HCT116 (cell line): ENCODE data around the gene NNAT. TPM values are rescaled to one million over a fixed set of nuclear protein-coding genes. Genes with fewer than 3 reads are reported as not detected.

Source experiments
- ATAC-seq: fragments of 200-7000 bp; cut with Tn5 transposase; 2 replicates; pipeline ENCODE4 v1.9.1; 2020; ENCODE audit warnings: mild to moderate bottlenecking, moderate library complexity
- BruUV-seq: library from RNA; stranded (reverse); fragments of 400-500 nt; replicated peaks from 2 replicates; lab custom pipeline; 2021; lab: Mats Ljungman, UMichigan
- CTCF ChIA-PET: fragments of 300-600 bp; sonication (Branson Sonifier 250); formaldehyde crosslinking; loops from one replicate; lab custom pipeline; 2021; ENCODE audit warnings: antibody characterized with exemption; lab: Charles Lee
- POLR2A ChIA-PET: fragments of 300-600, 350-600 bp; sonication (Branson Sonifier 250); formaldehyde crosslinking; loops from one replicate; lab custom pipeline; 2021; ENCODE audit warnings: antibody characterized with exemption; lab: Charles Lee
- RAD21 ChIA-PET, 2 experiments: fragments of 300-600 bp; sonication (Branson Sonifier 250); formaldehyde crosslinking; loops; one replicate each; lab custom pipeline; 2023; ENCODE audit warnings: low total read pairs in 2 of 2; ENCODE audit not compliant: uncharacterized antibody in 2 of 2, unreplicated experiment in 2 of 2, low non-redundant PET in 1 of 2; lab: Charles Lee
- DNase-seq: peaks from one replicate; pipeline ENCODE4 v3.0.0-alpha.2; 2010; ENCODE audit warnings: low read depth, low spot score
- H2AFZ ChIP-seq: fragments of 200-600 bp; shearing (Covaris generic), sonication (generic); 2 replicates; pipeline ENCODE4 v1.6.1; 2017; ENCODE audit warnings: low read depth, mixed run types, mixed read lengths, antibody characterized with exemption, low read length; ENCODE audit not compliant: poor library complexity, severe bottlenecking
- H3K27ac ChIP-seq: 2 replicates; pipeline ENCODE4 v1.5.1; 2012; ENCODE audit warnings: low read depth, low read length
- H3K27me3 ChIP-seq: fragments of 200-600 bp; sonication (generic); 2 replicates; pipeline ENCODE4 v1.6.1; 2016; ENCODE audit warnings: mixed run types, low read length, mixed read lengths; ENCODE audit not compliant: insufficient read depth
- H3K36me3 ChIP-seq, 2 experiments: fragments of 200-500 bp in 1 of 2; fragments of 200-600 bp in 1 of 2; sonication (Bioruptor generic) in 1 of 2; sonication (generic) in 1 of 2; 2 replicates each; pipeline versions ENCODE4 v1.5.1 to v1.6.1; 2014 to 2016; ENCODE audit warnings: low read length in 2 of 2, inconsistent platforms in 1 of 2, mixed read lengths in 1 of 2, mixed run types in 1 of 2; ENCODE audit not compliant: insufficient read depth in 2 of 2, control insufficient read depth in 1 of 2
- H3K4me1 ChIP-seq, 2 experiments: fragments of 200-600 bp in 1 of 2; sonication (generic) in 1 of 2; 2 replicates each; pipeline versions ENCODE4 v1.5.1 to v1.6.1; 2012 to 2017; ENCODE audit warnings: low read length in 2 of 2, inconsistent platforms in 1 of 2, mild to moderate bottlenecking in 1 of 2, mixed read lengths in 1 of 2, mixed run types in 1 of 2, moderate library complexity in 1 of 2; ENCODE audit not compliant: insufficient read depth in 2 of 2, control insufficient read depth in 1 of 2
- H3K4me2 ChIP-seq: fragments of 200-600 bp; sonication (generic); 2 replicates; pipeline ENCODE4 v1.6.1; 2017; ENCODE audit warnings: mixed run types, low read length, mixed read lengths
- H3K4me3 ChIP-seq, 2 experiments: fragments of 200-600 bp in 1 of 2; sonication (generic) in 1 of 2; replicated peaks in 1 of 2; 2 replicates each; pipeline ENCODE4 v1.5.1; 2011 to 2016; ENCODE audit warnings: low read length in 2 of 2, control low read depth in 1 of 2, low read depth in 1 of 2, mild to moderate bottlenecking in 1 of 2, mixed read lengths in 1 of 2, mixed run types in 1 of 2
- H3K79me2 ChIP-seq: fragments of 200-600 bp; sonication (generic); 2 replicates; pipeline ENCODE4 v1.6.1; 2017; ENCODE audit warnings: mild to moderate bottlenecking, mixed run types, low read length, moderate library complexity, mixed read lengths; ENCODE audit not compliant: insufficient read depth
- H3K9ac ChIP-seq: fragments of 200-600 bp; sonication (generic); 2 replicates; pipeline ENCODE4 v1.6.1; 2016; ENCODE audit warnings: low read length, mixed read lengths
- H3K9me2 ChIP-seq: fragments of 200-600 bp; sonication (generic), shearing (Covaris generic); 2 replicates; pipeline ENCODE4 v1.6.1; 2017; ENCODE audit warnings: mixed run types, mild to moderate bottlenecking, moderate library complexity; ENCODE audit not compliant: insufficient read depth
- H3K9me3 ChIP-seq, 2 experiments: fragments of 200-500 bp in 1 of 2; fragments of 200-600 bp in 1 of 2; sonication (Bioruptor generic) in 1 of 2; sonication (generic) in 1 of 2; 2 replicates each; pipeline ENCODE4 v1.6.1; 2014 to 2017; ENCODE audit warnings: low read length in 2 of 2, mixed read lengths in 2 of 2, inconsistent platforms in 1 of 2, low read depth in 1 of 2, mild to moderate bottlenecking in 1 of 2, mixed run types in 1 of 2, moderate library complexity in 1 of 2; ENCODE audit not compliant: control insufficient read depth in 1 of 2, insufficient read depth in 1 of 2
- H4K20me1 ChIP-seq: fragments of 200-600 bp; sonication (generic), shearing (Covaris generic); 2 replicates; pipeline ENCODE4 v1.6.1; 2017; ENCODE audit warnings: mixed run types, mild to moderate bottlenecking, moderate library complexity; ENCODE audit not compliant: insufficient read depth
- CEBPB ChIP-seq: IDR thresholded peaks from 2 replicates; pipeline ENCODE4 v1.6.1; 2012; ENCODE audit warnings: low read depth
- EGR1 ChIP-seq: IDR thresholded peaks from 2 replicates; pipeline ENCODE4 v1.6.1; 2012; ENCODE audit warnings: low read depth
- ELF1 ChIP-seq: IDR thresholded peaks from 2 replicates; pipeline ENCODE4 v1.6.1; 2012; ENCODE audit warnings: low read depth, borderline replicate concordance
- EZH2phosphoT487 ChIP-seq: fragments of 200-600 bp; IDR thresholded peaks from 2 replicates; pipeline ENCODE4 v1.6.1; 2018; ENCODE audit warnings: antibody characterized with exemption, borderline replicate concordance
- JUND ChIP-seq: IDR thresholded peaks from 2 replicates; pipeline ENCODE4 v1.6.1; 2012
- MAX ChIP-seq: IDR thresholded peaks from 2 replicates; pipeline ENCODE4 v1.6.1; 2012
- POLR2A ChIP-seq: IDR thresholded peaks from 2 replicates; pipeline ENCODE4 v1.7.0; 2011; ENCODE audit warnings: borderline replicate concordance; ENCODE audit not compliant: insufficient read depth, insufficient read length; ENCODE audit errors: extremely low read depth
- POLR2AphosphoS5 ChIP-seq: IDR thresholded peaks from 2 replicates; pipeline ENCODE4 v1.6.1; 2011; ENCODE audit warnings: mild to moderate bottlenecking, low read depth, low read length, moderate library complexity
- RAD21 ChIP-seq: IDR thresholded peaks from 2 replicates; pipeline ENCODE4 v1.6.1; 2012; ENCODE audit warnings: low read depth, mild to moderate bottlenecking
- TCF7L2 ChIP-seq: IDR thresholded peaks from 2 replicates; pipeline ENCODE4 v1.7.0; 2011; ENCODE audit warnings: borderline replicate concordance, inconsistent platforms; ENCODE audit not compliant: insufficient read depth, insufficient read length; ENCODE audit errors: extremely low read depth
- YY1 ChIP-seq: IDR thresholded peaks from 2 replicates; pipeline ENCODE4 v1.6.1; 2011; ENCODE audit warnings: low read length, low read depth, moderate library complexity, mild to moderate bottlenecking; ENCODE audit not compliant: insufficient replicate concordance; ENCODE audit errors: extremely low read depth
- ZFX ChIP-seq: fragments of 450-650 bp; IDR thresholded peaks from 2 replicates; pipeline ENCODE4 v1.6.1; 2017
- intact Hi-C: fragments of 100-400 bp; cut with micrococcal nuclease; formaldehyde crosslinking; loops from 2 replicates; pipeline ENCODE4 v1.10.0; 2022
- total RNA-seq: library from RNA; stranded (reverse); gene quantifications from one replicate; pipeline ENCODE4 v1.2.1, GENCODE V29; 2021; ENCODE audit not compliant: unreplicated experiment
- TF ChIP-seq, protein P1 (sequence below): IDR thresholded peaks from 2 replicates; pipeline ENCODE4 v1.6.1; 2012
- TF ChIP-seq, protein P2 (sequence below), 3 experiments: fragments of 200-600 bp in 1 of 3; sonication (generic) in 1 of 3; IDR thresholded peaks in 2 of 3; conservative IDR thresholded peaks in 1 of 3; 2 replicates each; pipeline ENCODE4 v1.5.1; 2012 to 2017; ENCODE audit warnings: low read depth in 2 of 3, low read length in 2 of 3, antibody characterized with exemption in 1 of 3, borderline replicate concordance in 1 of 3, control low read depth in 1 of 3, mild to moderate bottlenecking in 1 of 3, mixed read lengths in 1 of 3, mixed run types in 1 of 3, moderate library complexity in 1 of 3; ENCODE audit not compliant: insufficient read depth in 1 of 3

The NNAT gene
- total RNA-seq, 1 experiment from 2014 or later = not detected

DNA sequence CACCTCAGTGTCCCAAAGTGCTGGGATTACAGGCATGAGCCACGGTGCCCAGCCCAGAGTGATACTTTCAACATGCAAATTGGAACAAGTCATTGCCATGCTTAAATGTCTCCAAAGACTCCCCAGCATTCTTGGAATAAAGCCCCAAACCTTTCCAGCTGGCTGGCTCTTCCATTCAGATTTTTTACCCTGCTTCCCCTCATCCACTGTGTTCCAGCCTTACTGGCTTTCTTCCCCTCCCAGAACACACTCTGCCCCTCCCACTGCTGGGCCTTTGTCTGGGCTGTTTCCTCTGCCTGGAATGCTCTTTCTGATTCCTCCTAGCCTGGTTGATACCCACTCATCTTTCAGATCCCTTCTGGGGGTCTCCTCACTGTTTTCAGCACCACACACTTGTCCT lies 40.1 kb upstream of the NNAT start (continued):
- TF ChIP-seq POLR2A = no peak
- no peak for TF ChIP-seq ZFX
- TF ChIP-seq POLR2AphosphoS5 = no peak
- TF ChIP-seq EGR1 = no peak
- no peak for TF ChIP-seq JUND
- TF ChIP-seq EZH2phosphoT487 = no peak
- TF ChIP-seq, all 23 proteins: peak for 0

DNA sequence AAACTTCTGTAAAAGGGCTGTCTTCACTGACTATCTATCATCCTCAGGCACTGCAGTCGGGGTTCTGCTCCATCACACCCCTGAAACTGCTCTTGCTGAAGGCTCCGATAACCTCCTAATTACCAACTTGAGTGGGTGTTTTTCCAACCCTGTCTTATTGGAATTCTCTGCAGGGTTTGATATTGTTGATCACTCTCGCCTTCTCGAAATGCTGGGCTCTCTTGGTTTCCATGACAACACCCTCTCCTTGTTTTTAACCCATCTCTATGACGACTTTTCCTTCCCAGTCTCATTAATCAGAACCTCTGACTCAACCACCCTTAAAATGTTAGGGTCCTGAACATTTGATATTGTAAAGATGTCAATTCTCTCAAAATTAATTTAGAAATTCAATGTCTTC lies 39.4 kb upstream of the NNAT start:
- intact Hi-C loops = no loop called here
- H3K9me3 ChIP-seq = no peaks in the 10 kb centered on the region
- ChIA-PET CTCF (no interaction called here), POLR2A (no interaction called here), RAD21 (no interaction called here)
- DNase-seq = no peak
- H3K9me2 ChIP-seq = no peaks in the 10 kb centered on the region
- H3K4me3 ChIP-seq = no peak overlapping the region
- no peak overlapping the region for H2AFZ ChIP-seq
- no peaks in the 10 kb centered on the region for H4K20me1 ChIP-seq
- no peaks in the 10 kb centered on the region for H3K4me1 ChIP-seq
- TF ChIP-seq ZFX = no peak
- no peak for TF ChIP-seq RAD21
- TF ChIP-seq MAX = no peak
- TF ChIP-seq YY1 = no peak
- TF ChIP-seq JUND = no peak
- no peak for TF ChIP-seq CEBPB
- TF ChIP-seq EZH2phosphoT487 = no peak
- no peak overlapping the region for H3K27ac ChIP-seq
- H3K9ac ChIP-seq = no peak overlapping the region
- no peak for ATAC-seq
- no peaks in the 10 kb centered on the region for H3K79me2 ChIP-seq
- peaks cover 74% of the 10 kb centered on the region for H3K27me3 ChIP-seq
- H3K36me3 ChIP-seq = no peaks in the 10 kb centered on the region
- BruUV-seq = no TSS peak
- H3K4me2 ChIP-seq = no peak overlapping the region

GRCh38 chr20:37484331-37484730 lies 36.7 kb upstream of the NNAT start:
- no peak overlapping the region for H3K4me3 ChIP-seq
- no peaks in the 10 kb centered on the region for H4K20me1 ChIP-seq
- RAD21 ChIA-PET = no interaction called here
- H3K27ac ChIP-seq = no peak overlapping the region
- no peaks in the 10 kb centered on the region for H3K79me2 ChIP-seq
- intact Hi-C loops = no loop called here
- CTCF ChIA-PET = no interaction called here
- no peak for ATAC-seq
- POLR2A ChIA-PET = no interaction called here
- H3K4me1 ChIP-seq = no peaks in the 10 kb centered on the region
- DNase-seq = no peak
- no peaks in the 10 kb centered on the region for H3K9me2 ChIP-seq
- H3K9ac ChIP-seq = no peak overlapping the region
- no peaks in the 10 kb centered on the region for H3K9me3 ChIP-seq
- no peak overlapping the region for H2AFZ ChIP-seq
- H3K4me2 ChIP-seq = no peak overlapping the region
- no peaks in the 10 kb centered on the region for H3K36me3 ChIP-seq
- BruUV-seq = no TSS peak
- H3K27me3 ChIP-seq = peaks cover 48% of the 10 kb centered on the region
- TF ChIP-seq YY1 (no peak), POLR2A (no peak), ELF1 (no peak), POLR2AphosphoS5 (no peak), RAD21 (no peak), EGR1 (no peak), TCF7L2 (no peak)
- TF ChIP-seq, protein P1, sequence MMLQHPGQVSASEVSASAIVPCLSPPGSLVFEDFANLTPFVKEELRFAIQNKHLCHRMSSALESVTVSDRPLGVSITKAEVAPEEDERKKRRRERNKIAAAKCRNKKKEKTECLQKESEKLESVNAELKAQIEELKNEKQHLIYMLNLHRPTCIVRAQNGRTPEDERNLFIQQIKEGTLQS = no peak
- TF ChIP-seq, protein P2, sequence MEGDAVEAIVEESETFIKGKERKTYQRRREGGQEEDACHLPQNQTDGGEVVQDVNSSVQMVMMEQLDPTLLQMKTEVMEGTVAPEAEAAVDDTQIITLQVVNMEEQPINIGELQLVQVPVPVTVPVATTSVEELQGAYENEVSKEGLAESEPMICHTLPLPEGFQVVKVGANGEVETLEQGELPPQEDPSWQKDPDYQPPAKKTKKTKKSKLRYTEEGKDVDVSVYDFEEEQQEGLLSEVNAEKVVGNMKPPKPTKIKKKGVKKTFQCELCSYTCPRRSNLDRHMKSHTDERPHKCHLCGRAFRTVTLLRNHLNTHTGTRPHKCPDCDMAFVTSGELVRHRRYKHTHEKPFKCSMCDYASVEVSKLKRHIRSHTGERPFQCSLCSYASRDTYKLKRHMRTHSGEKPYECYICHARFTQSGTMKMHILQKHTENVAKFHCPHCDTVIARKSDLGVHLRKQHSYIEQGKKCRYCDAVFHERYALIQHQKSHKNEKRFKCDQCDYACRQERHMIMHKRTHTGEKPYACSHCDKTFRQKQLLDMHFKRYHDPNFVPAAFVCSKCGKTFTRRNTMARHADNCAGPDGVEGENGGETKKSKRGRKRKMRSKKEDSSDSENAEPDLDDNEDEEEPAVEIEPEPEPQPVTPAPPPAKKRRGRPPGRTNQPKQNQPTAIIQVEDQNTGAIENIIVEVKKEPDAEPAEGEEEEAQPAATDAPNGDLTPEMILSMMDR (IDR thresholded peaks at IDR 0.05 in 2 of 3, conservative IDR thresholded peaks at IDR 0.05 in 1 of 3; ENCODE audit: borderline replicate concordance in 1 of 3, insufficient read depth in 1 of 3, low read depth in 2 of 3, low read length in 2 of 3) = no peak
